Activated T-helper 9 cell treated with anti-CD3 and anti-CD28 coated beads, Interleukin-2, amount 50 U/mL, for 16 hours (primary cell): ENCODE results near the gene E2F8.

Experiments
- DNase-seq: peaks from one replicate; pipeline ENCODE4 v3.0.0-alpha.2; 2020; ENCODE audit warnings: low read depth

E2F8 gene

DNA sequence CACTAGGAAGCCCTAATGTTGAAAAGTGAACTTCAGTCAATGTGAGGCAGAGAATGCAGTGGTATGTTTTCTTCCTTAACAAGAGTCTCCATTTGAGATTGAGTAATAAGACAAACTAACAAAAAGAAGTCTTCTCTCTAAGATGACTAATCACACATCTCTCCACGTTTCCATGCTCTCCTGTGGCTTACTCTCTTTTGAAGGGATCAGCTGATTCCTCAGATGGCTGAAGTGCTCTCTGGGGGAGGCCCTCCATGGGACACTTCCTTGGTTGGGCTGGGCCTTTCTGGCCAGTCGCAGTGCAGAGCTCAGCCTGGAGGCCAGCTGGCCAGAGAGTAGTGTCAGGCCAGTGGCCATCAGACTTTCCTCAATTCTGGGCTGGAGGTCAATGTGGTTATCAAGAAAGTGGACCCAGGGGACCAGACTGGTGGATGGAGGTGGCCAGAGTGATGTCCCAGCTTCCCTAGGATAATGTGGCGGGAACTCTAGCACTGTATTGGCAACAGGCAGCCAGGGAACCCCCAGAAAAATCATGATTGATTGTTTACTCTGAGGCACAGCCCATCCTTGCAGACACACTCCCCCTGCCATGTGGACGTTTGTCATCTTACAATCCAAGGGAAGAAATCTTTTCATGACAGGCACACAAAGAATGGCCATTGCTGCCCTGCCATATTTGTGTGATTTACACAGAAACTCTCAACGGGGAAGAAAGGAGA lies 53.5 kb downstream of the E2F8 start:
- DNase-seq = no peak

DNA sequence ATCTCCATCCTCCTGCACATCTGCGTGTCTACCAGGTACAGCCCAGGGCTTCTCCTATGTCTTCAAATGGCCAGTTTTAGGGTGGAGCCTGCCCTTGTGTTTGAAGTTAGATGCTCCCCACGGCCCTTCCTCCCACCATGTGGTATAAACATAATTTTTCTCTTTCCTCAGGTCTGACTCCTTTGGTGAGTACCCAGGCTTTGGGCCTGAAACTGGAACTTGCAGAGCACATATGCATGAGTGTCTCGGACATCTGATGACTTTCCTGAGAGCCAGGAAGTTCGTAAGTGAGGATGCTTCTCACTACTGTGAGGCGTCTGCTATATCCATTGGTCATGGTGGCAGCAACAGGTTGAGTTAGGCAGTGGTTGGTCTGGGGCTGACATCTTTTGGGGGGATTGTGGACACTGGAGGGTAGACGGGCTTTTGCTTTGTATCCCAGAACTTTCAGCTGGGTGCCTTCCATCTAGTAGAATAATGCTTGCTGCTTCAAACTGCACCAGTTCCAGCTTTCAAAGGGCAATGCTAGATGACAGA lies 55.2 kb downstream of the E2F8 start:
- no peak for DNase-seq

DNA sequence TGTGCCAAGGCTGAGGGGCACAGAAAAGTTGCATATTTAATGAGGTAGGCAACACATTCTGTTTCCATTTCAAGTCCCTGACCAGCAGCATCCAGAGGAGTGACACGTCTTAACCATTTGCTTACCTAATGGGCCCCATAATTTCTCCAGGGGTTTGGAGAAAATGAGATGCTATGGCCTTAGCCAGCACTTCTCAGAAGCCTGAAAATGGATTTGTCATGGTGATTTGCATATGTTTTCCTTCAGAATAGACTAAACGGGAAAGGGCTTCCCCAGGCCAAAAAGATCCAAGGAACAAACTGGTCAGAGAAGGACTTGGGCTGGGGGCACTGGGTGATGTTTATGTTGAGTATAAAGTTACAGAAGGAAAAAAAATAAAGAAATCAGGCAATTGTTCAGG lies 55.7 kb downstream of the E2F8 start:
- DNase-seq = no peak

DNA sequence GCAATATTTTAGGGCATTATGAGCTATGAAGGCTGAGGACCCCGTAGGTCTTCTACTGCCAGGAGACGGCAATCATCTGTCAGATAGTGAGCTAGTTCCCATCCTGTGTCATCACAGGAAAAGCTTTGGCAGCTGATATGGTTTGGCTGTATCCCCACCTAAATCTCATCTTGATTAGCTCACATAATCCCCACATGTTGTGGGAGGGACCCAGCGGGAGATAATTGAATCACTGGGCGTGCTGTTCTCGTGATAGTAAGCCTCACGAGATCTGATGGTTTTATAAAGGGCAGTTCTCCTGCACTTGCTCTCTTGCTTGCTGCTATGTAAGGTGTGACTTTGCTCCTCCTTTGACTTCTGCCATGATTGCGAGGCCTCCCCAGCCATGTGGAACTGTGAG lies 57.1 kb downstream of the E2F8 start:
- DNase-seq = no peak

GRCh38 chr11:19181531-19182261 lies 59.0 kb downstream of the E2F8 start:
- no peak for DNase-seq

- DNase-seq = no peak
Observed at GRCh38 chr11:19176629-19177186, 64.0 kb downstream of the E2F8 start.
